Measurements from ENCODE around the gene BHMT.
"Not testable (repeated sequence)": the region's sequence is repeated elsewhere in the genome, so short reads cannot be mapped to it uniquely, and the experiment has no call there.

The BHMT gene

DNA sequence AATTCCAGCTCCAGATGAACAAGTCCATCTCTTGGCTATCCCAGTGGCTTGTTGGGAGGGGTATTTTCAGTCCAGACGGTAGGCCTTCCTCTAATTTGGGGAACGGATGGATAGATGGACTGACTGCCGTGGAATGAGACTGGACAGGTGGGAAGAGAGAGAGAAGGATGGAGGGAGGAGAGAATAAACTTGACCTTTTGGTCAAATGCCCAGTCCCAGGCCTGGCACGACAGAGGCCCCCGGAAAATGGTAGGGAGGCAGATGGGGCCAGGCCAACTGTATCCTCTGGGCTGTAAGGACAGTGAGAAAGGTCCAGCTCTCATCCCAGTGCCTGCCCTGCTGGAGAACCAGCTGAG is 1.1 kb downstream of the BHMT start:
- no peak for DNase-seq

DNA sequence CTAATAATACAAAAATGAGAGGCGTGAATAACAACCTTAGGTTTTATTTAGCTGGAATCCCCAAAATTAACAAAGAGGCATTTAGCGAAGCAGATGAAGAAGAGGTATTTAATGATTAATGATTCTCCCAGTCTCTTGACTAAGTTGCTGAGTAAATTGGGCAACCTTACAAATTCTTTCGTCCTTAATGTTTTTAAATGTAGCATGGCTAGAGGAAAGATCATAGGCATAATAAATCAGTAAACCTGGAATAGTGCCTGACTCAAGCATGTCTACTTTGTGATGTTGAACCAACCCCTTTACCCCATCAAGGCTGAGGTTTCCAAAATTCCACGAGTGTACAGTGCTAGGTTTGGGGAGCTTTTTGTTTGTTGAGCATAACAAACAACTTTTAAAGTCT is 7.9 kb downstream of the BHMT start:
- DNase-seq = no peak

DNA sequence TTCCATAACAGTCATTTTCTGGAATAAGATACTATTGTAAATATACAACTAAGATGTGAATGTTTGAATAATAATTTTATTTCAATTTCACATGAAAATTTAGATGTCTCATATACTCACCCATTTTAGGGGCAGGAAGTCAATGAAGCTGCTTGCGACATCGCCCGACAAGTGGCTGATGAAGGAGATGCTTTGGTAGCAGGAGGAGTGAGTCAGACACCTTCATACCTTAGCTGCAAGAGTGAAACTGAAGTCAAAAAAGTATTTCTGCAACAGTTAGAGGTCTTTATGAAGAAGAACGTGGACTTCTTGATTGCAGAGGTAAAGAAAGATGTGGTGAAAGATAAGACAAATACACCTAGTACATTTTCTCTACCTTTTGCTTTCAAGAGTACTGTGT is 8.6 kb downstream of the BHMT start:
- no peak for DNase-seq

DNA sequence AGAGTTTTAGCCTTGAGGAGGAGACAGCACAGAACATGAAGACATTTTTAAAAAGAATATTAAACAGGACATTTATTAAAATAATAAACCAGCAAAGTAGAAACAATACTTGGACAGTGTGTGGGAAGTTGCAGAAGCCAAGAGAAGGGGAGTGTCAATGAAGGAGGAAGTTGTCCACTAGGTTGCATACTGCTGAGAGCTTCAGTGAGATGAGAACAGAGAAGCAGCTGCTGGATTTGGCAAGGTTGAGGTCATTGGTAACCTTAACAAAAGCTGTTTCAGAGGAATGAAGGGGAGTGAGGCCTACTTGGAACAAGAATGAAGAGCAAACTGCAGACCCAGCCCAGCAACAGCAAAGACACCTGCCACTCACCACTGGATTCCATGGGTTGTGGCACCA is 11.4 kb downstream of the BHMT start:
- DNase-seq = no peak

DNA sequence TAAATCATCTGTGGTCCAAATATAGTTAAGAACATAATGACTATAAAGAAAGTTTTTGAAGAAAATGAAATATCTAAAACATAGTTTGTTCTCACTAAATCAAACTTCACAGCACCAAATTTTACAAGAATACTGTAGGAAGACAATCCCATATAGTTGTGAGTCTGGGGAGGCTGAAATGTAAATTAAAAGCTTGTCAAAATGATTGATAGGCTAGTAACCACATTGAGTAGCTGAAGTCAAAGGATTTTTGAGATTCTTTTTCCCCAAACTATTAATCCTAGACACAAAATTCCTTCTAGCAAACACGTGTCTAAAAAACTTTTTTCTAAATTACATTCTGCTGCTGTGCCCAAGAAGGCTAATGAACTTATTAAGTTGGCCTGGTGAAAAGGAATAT is 13.0 kb downstream of the BHMT start:
- DNase-seq = no peak

DNA sequence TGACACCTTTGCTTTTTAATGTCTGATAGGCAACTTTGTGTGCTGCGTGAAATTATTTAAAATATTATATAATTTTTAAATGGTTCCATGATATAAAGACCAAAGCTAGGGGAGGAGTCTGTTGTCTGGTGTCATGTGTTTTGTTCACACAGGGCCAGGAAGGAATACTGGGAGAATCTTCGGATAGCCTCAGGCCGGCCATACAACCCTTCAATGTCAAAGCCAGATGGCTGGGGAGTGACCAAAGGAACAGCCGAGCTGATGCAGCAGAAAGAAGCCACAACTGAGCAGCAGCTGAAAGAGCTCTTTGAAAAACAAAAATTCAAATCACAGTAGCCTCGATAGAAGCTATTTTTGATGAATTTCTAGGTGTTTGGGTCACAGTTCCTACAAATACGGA is 19.2 kb downstream of the BHMT start:
- DNase-seq = no peak

DNA sequence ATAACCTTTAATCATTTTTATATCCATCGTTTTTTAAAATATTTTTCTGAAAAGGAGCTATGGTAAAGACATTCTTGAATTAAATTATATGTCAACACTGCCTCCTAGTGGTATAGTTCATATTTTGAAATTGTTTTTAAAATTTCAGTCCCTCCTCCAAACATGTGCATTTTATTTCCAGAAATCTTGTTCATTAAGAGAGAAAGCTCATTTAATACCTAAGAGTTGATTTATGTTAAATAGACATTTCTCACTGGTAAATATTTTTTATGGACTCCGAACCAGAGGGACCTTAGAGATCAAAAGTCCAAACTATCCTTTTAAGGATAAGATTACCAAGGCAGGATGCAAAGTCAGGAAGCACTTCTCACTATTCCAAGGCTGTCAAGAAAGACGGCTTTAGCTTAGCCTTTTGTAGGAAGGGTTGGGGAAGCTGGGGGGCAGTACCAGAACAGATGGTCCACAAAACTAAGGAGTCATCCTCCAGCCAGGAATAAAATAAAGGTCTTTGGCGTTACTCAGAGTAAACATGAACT is 21.6 kb downstream of the BHMT start:
- peak; percentile 36 for DNase-seq

DNA sequence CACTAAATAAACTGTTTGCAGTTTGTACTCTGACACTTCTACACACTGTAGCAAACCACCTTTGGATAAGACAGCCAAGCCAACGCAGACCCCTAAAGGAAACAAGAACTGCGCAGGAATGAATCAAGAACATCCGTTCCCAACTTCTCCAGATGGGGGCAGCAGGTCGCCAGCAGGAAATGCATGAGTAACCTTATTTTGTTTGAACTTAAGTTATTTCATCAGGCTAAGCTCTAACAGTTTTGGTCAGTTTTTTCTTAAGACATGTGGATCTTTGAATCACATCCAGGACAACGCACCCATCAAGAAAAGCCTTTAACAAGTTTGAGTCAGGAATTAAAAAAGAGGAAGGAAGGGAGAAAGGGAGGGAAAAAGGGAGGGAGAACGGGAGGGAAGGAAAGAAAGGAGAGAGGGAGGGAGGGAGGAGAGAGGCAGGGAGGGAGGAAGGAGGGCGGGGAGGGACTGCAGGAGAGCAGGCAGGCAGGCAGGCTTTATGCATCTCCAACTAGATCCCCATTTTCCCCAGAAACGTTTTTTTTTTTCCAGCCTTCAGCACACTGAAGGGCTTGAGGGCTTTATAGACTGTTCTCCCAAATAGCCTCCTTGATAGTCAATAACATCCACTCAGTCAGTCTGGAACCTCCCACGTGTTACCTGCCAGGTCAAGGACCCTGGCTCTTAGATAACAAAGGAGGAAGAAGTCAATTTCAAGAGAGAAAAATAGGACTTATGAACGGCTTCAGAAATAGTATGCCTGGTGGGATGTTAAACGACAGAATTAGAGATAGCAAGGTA is 22.2 kb downstream of the BHMT start:
- DNase-seq = peak; percentile 48

DNA sequence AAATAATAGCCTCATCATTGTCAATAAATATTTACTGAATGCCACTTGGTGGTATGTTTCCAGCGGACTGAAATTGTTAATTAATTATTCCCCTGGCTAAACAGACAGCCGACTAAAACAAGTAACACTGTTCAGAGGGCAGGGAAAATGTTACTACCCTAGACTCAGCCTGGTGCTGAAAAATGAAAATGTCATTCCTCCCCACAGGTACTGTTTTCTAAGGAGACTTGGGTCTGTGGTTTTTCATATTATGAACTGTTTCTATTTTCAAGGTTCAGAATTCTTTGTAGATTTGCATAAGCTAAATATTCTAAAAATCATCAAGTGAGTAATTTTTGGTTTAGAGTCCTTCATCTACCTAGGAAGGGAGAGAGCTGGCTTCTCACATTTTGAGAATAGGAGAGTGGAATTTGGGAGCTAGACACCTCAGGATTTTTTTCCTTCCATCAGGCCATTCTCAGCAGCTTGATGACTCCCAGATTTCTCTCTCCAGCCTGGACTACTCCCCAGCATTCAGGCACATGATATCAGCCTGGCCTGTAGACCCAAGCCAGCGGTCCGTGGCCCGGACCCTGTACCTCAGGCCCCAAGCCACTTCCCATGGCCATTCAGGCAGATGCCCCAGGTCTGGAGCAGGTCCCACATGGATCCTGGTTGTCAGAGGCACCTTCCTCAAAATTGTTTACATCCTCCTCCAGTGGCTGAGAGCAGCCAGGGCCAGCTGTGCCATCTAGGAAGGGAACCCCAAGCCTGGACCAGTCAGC is 24.4 kb downstream of the BHMT start:
- DNase-seq = no peak

DNA sequence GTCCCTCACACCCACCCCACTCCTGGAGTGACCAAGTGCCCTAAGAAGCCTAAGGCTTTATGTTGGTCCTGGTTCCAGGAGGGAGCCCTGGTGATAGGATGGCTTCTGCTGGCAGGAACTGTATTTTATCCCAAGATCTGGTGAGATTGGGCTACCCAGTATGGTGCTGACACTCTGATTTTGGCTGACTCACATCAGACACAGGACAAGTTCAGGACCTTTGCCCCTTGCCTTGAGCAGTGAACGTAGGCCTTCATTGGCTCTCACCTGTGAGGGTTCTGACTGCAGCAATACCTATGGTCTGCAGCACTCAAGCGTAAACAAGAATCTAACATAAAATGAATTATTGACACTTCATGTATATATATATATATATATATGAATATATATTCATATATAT is 25.0 kb downstream of the BHMT start:
- DNase-seq = no peak

DNA sequence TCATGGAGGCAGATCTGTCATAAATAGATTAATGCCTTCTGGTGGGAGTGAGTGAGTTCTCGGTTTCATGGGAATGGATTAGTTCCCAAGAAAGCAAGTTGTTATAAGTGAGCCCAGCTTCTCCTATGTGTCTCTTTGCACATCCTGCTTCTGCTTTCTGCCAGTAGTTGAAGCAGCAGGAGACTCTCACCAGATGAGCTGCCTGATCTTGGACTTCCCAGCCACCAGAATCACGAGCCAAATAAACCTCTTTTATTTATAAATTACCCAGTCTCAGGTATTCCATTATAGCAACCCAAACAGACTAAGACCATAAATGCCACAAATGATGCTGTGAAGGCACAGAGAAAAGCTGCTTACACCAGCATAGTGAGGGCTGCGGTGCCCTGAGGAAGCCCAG is 28.9 kb downstream of the BHMT start:
- no peak for DNase-seq

DNA sequence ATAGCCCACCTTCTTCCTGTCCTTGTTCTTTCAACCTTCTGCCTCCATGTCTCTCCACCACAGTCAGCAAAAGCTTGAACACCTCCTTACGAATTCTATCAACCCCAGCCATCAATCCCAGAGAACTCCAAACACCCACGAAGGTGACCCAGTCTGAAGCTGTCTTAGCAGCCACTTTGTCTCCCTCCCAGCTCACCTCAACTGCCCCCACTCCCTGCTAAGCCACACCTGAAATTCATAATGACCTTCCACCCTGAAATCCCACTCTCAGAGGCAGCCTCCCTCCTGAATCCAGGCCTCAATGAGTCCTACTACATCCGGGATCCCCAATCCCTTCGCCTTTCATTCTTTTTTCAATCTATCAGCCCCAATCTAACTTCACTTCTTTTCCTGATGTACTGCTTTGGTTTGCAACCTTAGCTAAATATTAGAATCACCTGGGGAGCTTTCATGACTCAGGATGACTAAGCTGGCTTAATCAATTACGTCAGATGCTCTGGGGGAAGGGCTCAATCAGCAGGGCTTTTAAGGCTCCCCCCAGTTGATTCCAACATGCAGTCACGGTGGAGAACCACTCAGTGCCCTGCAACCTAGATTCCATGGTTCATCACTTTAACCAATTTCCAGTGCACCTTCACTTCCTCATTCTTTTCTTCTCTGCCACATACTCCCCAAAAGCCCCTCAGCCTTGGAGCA is 32.2 kb downstream of the BHMT start:
- DNase-seq = no peak

DNA sequence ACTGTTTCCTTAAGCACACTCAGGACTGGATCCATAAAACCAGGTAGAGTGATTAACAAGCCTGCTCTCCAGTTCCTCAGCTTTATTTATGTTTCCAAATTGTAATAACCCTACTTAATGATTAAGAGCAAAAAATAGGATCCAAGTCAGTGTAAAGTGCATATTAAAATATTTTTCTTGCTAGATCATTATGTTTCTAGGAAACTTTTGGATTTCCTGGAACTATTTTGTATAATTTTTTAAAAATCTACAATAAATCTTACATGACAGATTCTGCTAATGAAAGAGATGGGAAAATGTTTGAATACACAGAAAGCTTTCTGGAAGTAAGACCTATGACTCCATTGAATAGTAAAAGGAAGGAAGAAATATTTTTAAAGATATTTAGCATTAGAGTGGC is 35.5 kb downstream of the BHMT start:
- DNase-seq = no peak

DNA sequence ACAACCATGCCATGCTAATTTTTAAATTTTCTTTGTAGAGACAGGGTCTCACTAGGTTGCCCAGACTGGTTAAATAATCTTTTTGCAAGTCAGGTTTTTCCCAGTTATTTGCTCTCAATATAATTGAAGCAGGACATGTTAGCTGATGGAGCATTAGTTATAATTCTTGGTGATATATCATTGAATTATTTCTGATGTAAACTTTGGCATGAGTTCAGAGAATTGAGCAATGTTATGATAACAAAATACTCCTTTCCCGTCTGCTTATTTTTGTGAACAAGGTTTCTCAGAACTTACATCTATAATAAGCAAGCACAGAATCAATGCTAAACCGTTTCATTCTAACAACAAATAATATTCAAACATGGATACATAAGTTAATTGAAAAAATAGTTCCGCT is 37.8 kb downstream of the BHMT start:
- DNase-seq = no peak

DNA sequence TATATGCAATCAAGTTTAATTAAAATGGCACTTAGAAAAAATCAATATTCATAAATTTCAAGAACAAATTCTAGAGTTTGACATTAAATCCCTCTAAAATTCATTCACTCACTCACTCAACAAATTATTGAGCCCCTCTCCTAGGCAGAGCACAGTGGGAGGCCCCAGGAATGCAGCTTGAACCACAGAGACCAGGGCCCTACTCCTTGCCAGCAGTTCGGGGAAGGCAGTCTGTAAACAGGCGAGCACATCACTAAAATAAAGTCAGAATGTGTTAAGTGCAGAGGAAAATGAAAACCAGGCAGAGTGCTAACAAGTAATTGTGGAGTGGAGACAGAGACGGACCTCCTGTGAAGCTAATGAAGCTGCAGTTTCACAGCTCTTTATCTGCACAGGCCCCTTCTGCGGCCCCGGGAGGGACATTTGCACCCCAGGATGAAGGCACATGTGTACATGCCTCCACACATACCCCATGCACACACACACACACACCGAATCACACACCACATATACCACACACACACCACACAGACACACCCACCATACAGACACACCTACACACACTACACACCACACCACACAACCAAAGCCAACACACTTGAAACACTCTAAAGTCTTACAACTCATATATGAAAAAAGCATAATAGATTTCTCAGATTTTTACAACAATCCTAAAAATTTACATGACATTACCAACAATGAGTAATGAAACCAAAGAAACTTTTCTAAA is 40.5 kb downstream of the BHMT start:
- no peak for DNase-seq

DNA sequence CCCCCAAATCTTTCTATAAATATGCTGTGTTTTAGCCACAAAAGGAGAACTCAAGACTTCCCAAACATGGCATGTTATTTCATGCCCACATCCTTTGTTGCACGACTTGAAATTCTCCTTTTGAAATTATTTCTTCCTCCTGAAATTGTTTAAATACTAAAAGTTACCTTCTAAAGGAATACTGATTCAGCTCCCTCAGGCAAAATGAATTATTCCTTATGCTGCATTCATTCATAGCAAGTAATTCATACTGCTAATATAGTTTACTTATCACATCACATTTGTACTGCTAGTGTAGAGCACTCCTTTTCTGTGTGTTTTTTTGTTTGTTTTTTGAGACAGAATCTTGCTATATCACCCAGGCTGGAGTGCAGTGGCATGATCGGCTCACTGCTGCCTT is 45.7 kb downstream of the BHMT start:
- no peak for DNase-seq

DNA sequence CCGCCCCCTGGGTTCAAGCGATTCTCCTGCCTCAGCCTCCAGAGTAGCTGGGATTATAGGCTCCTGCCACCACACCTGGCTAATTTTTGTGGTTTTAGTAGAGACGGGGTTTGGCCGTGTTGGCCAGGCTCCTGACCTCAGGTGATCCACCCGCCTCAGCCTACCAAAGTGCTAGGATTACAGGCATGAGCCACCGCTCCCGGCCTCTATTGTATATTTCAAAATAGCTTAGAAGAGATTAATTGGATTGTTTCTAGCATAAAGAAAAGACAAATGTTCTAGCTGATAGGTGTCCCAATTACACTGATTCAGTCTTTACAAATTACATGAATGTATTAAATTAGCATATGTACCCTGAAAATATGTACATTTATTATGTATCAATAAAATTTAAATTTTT is 50.0 kb downstream of the BHMT start:
- DNase-seq = not testable (repeated sequence)

DNA sequence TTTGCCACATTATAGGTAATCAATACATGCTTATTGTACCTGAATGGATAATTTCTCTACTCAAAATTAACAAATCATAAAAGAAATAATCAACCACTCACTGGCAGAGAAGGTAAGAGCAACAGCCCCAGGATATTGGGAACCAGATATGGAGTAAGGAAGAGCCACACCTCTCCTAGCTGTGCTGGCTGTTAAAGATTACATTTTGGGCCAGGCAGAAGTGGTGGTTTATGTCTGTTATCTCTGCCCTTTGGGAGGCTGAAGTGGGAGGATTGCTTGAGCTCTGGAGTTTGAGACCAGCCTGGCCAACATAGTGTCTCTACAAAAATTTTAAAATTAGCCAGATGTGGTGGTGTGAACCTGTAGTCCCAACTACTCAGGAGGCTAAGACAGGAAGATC is 56.4 kb downstream of the BHMT start:
- DNase-seq = no peak

DNA sequence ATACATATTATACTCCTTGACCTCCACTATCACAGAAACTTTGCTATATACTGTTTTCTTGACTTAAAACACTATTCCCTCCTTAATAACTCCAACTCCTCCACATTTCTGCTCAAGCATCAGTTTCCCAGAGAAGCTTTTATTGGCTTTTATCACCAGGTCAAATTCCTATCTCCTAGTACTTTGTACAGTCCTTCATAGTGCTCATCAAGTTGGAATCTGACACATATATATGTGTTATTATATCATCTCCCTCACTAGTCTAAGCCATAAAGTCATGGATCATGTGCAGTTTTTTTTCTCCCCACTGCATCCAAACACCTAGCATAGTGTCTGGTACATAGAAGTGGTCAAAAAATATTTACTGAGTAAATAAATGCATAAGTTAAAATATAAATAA is 59.1 kb downstream of the BHMT start:
- no peak for DNase-seq

DNA sequence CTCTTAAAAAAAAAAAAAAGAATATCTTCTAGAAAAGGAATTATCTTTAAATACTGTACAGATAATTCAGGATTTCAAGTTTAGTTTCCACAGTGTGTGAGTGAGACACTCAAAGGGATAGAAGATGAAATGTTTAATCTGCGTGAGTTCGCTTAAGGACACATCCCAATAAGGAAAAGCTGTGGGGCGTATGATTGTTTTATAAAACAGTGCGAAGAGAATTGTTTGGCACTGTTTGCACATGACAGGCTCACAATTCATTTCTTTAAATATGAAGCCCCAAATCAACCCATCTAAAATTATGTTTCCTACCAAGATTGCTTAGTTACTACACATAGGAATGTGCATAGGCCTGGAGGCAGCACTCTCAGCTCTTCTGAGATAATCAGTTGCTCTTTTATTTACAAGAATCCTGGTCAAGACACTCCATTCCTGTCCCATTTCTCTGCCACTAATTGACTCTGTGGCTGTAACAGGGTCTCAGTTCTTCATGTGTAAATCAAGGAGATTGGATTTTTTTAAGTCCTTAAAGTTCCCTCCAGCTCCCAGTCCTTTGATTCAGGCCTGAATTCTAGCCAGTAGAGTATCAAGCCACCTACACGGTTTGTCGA is 60.1 kb downstream of the BHMT start:
- no peak for DNase-seq

DNA sequence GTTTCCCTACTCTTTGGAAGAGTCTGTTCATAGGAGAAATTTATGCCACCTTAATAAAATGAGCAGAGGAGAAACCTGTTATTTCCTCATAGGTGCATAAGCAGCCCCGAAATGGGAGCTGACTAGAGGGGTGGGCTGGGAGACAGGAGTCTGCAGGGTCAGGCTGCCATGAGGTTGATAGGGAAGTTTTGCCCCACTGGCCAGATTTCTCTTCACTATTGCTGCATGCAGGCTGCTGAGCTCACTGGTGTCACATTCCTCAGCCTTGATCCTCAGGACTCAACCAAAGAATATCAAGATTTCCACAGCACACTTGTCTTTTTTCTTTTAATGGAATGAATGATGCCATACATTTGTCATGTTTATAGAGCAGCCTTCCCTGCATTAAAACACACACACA is 60.7 kb downstream of the BHMT start:
- DNase-seq = no peak

DNA sequence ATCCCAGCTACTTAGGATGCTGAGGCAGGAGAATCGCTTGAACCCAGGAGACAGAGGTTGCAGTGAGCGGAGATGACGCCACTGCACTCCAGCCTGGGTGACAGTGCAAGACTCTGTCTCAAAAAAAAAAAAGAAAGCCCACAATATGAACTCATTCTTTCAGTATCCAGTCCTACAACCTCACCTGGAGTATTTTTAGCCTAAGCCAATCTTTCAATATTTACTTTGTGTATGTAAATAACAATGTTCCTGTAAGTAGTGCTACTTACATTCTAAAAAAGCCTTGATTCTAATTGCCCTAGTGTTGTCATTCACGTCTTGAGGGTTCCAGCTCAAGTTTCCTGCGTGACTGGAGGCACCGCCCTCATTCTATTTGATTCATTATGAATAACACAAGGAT is 62.0 kb downstream of the BHMT start:
- peak; percentile 66 for DNase-seq

DNA sequence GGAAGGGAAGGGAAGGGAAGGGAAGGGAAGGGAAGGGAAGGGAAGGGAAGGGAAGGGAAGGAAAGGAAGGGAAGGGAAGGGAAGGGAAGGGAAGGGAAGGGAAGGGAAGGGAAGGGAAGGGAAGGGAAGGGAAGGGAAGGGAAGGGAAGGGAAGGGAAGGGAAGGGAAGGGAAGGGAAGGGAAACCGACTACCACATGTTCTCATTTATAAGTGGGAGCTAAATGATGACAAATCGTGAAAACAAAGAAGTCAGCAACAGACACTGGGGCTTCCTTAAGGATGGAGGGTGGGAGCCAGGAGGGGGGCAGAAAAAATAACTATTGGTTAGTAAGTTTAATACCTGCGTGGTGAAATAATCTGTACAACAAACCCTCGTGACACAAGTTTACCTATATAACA is 68.8 kb downstream of the BHMT start:
- not testable (repeated sequence) for DNase-seq
